CD4-positive, alpha-beta T cell treated with Interferon gamma for 1 hour (primary cell): ENCODE measurements around the gene DKK3.

ENCODE experiments used
- DNase-seq: peaks from one replicate; pipeline ENCODE4 v3.0.0-alpha.2; 2020

DKK3 gene

GRCh38 chr11:12029738-12030363, 21.4 kb upstream of the DKK3 start:
- DNase-seq = no peak

- no peak for DNase-seq
Measured at GRCh38 chr11:12029119-12029518, 20.7 kb upstream of the DKK3 start.

- no peak for DNase-seq
Measured at GRCh38 chr11:12028303-12028702, 19.9 kb upstream of the DKK3 start.

GRCh38 chr11:12026331-12027211, 18.1 kb upstream of the DKK3 start:
- DNase-seq = no peak

- no peak for DNase-seq
Measured at GRCh38 chr11:12024254-12024926, 16.0 kb upstream of the DKK3 start.

- DNase-seq = no peak
Measured at GRCh38 chr11:12023015-12023414, 14.6 kb upstream of the DKK3 start.

- DNase-seq = no peak
Measured at GRCh38 chr11:12020546-12020945, 12.1 kb upstream of the DKK3 start.

- no peak for DNase-seq
Measured at GRCh38 chr11:12019866-12020416, 11.5 kb upstream of the DKK3 start.

GRCh38 chr11:12019337-12019736, 10.9 kb upstream of the DKK3 start:
- DNase-seq = no peak

- DNase-seq = no peak
Measured at GRCh38 chr11:12017865-12018453, 9.5 kb upstream of the DKK3 start.

- DNase-seq = no peak
Measured at GRCh38 chr11:12017243-12017678, 8.8 kb upstream of the DKK3 start.

GRCh38 chr11:12016246-12016645, 7.8 kb upstream of the DKK3 start:
- no peak for DNase-seq

- no peak for DNase-seq
Measured at GRCh38 chr11:12015486-12015885, 7.1 kb upstream of the DKK3 start.

GRCh38 chr11:12013781-12014180, 5.4 kb upstream of the DKK3 start:
- DNase-seq = no peak

GRCh38 chr11:12009617-12010321, 1.3 kb upstream of the DKK3 start:
- DNase-seq = no peak

GRCh38 chr11:12008790-12009616, 577 bp upstream of the DKK3 start:
- DNase-seq = no peak

GRCh38 chr11:12007230-12007593, 1.2 kb downstream of the DKK3 start:
- DNase-seq = no peak

GRCh38 chr11:12006552-12007229, 1.7 kb downstream of the DKK3 start:
- DNase-seq = no peak

- no peak for DNase-seq
Measured at GRCh38 chr11:12005476-12005875, 3.0 kb downstream of the DKK3 start.

GRCh38 chr11:12005061-12005460, 3.4 kb downstream of the DKK3 start:
- DNase-seq = no peak

- no peak for DNase-seq
Measured at GRCh38 chr11:12003815-12004214, 4.6 kb downstream of the DKK3 start.
